K562 (cell line): ENCODE data around the gene CASTOR1. TPM values are rescaled to one million over a fixed set of nuclear protein-coding genes. Genes with fewer than 3 reads are reported as not detected.

Experiments used
- ATAC-seq: fragments of 200-7000 bp; cut with Tn5 transposase; 3 replicates; pipeline ENCODE4 v1.9.1; 2020; ENCODE audit warnings: moderate library complexity
- BruUV-seq: library from RNA; stranded (reverse); fragments of 400-500 nt; replicated peaks from 2 replicates; lab custom pipeline; 2021; lab: Mats Ljungman, UMichigan
- CTCF ChIA-PET: fragments of 300-600 bp; formaldehyde crosslinking; extraction: SDS; loops from one replicate; lab custom pipeline; 2021; ENCODE audit warnings: low intra/inter-chr PET ratio; lab: Yijun Ruan, JAX
- POLR2A ChIA-PET: fragments of 300-600, 350-650 bp; sonication (Branson Sonifier 250); formaldehyde crosslinking; extraction: SDS; loops from one replicate; lab custom pipeline; 2021; ENCODE audit warnings: antibody characterized with exemption, inconsistent platforms; lab: Yijun Ruan, JAX
- DNase-seq, 4 experiments: peaks; one replicate each; pipeline versions ENCODE4 v3.0.0 to v3.0.0-alpha.2; 2011 to 2018; ENCODE audit warnings: low spot score in 3 of 4, mixed read lengths in 3 of 4; ENCODE audit errors: extremely low read depth in 1 of 4
- FAIRE-seq: peaks from 2 replicates; lab custom pipeline; 2011; peaks lifted over from hg19 to GRCh38; lab: Jason Lieb, UNC
- H2AFZ ChIP-seq: 2 replicates; pipeline ENCODE4 v1.6.0; 2011; ENCODE audit warnings: low read depth, low read length, control low read depth, inconsistent platforms
- H3K27ac ChIP-seq: fragments of 200-600 bp; 3 replicates; pipeline ENCODE4 v1.8.0; 2011; ENCODE audit warnings: low read depth, mild to moderate bottlenecking, control low read depth, inconsistent platforms, low read length, moderate library complexity, mixed read lengths; ENCODE audit errors: extremely low read depth
- H3K27me3 ChIP-seq, 2 experiments: fragments of 300-600 bp in 1 of 2; 2 replicates in 1 of 2; 3 replicates in 1 of 2; pipeline versions ENCODE4 v1.6.0 to v1.8.0; 2011; ENCODE audit warnings: inconsistent platforms in 2 of 2, low read length in 2 of 2, mild to moderate bottlenecking in 1 of 2, mixed read lengths in 1 of 2, moderate library complexity in 1 of 2; ENCODE audit not compliant: control insufficient read depth in 2 of 2, insufficient read depth in 2 of 2
- H3K36me3 ChIP-seq: fragments of 300-600 bp; 3 replicates; pipeline ENCODE4 v1.8.0; 2011; ENCODE audit warnings: mild to moderate bottlenecking, low read length, inconsistent platforms; ENCODE audit not compliant: control insufficient read depth, insufficient read depth
- H3K4me1 ChIP-seq, 2 experiments: fragments of 200-600 bp in 1 of 2; replicated peaks in 1 of 2; 2 replicates in 1 of 2; 3 replicates in 1 of 2; pipeline versions ENCODE4 v1.5.1 to v1.8.0; 2011; ENCODE audit warnings: inconsistent platforms in 2 of 2, low read length in 2 of 2, mild to moderate bottlenecking in 1 of 2, mixed read lengths in 1 of 2, moderate library complexity in 1 of 2; ENCODE audit not compliant: control insufficient read depth in 2 of 2, insufficient read depth in 2 of 2
- H3K4me2 ChIP-seq: 2 replicates; pipeline ENCODE4 v1.6.1; 2011; ENCODE audit warnings: low read length, control low read depth, inconsistent platforms, mixed read lengths; ENCODE audit not compliant: insufficient read depth
- H3K4me3 ChIP-seq: fragments of 200-600 bp; sonication (generic), shearing (Covaris generic); 2 replicates; pipeline ENCODE4 v1.5.1; 2016; ENCODE audit warnings: control low read depth, inconsistent platforms
- H3K79me2 ChIP-seq: fragments of 200-600 bp; 3 replicates; pipeline ENCODE4 v1.8.0; 2011; ENCODE audit warnings: low read length, inconsistent platforms; ENCODE audit not compliant: control insufficient read depth, insufficient read depth
- H3K9ac ChIP-seq, 2 experiments: 2 replicates each; pipeline versions ENCODE4 v1.6.0 to v1.6.1; 2011; ENCODE audit warnings: low read depth in 2 of 2, low read length in 2 of 2, control low read depth in 1 of 2, inconsistent platforms in 1 of 2, mild to moderate bottlenecking in 1 of 2, mixed read lengths in 1 of 2; ENCODE audit not compliant: insufficient read depth in 1 of 2
- H3K9me1 ChIP-seq: one replicate; pipeline ENCODE4 v1.6.0; 2011; ENCODE audit warnings: inconsistent platforms, mild to moderate bottlenecking, low read length, moderate library complexity; ENCODE audit not compliant: control insufficient read depth, insufficient read depth
- H3K9me3 ChIP-seq: replicated peaks from 2 replicates; pipeline ENCODE4 v1.5.1; 2011; ENCODE audit warnings: low read depth, low read length, inconsistent platforms; ENCODE audit not compliant: control insufficient read depth, insufficient read depth
- H4K20me1 ChIP-seq: replicated peaks from 2 replicates; pipeline ENCODE4 v1.6.1; 2011; ENCODE audit warnings: low read length, inconsistent platforms, mixed read lengths; ENCODE audit not compliant: control insufficient read depth, insufficient read depth
- HNRNPH1 ChIP-seq: fragments of 200-400 bp; formaldehyde crosslinking; optimal IDR thresholded peaks from 2 replicates; pipeline ENCODE3; 2017; ENCODE audit warnings: low read depth, mild to moderate bottlenecking, low read length, moderate library complexity
- NFATC3 ChIP-seq: fragments of 450-650 bp; IDR thresholded peaks from 2 replicates; pipeline ENCODE4 v1.6.1; 2017; ENCODE audit warnings: mild to moderate bottlenecking
- TRIM25 ChIP-seq: fragments of 450-650 bp; IDR thresholded peaks from 2 replicates; pipeline ENCODE4 v1.7.0; 2016; ENCODE audit warnings: borderline replicate concordance
- WGBS: fragments of 100-300 bp; shearing (Covaris generic); methylation state at CpG from one replicate; pipeline ENCODE4 v1.1.6; 2016; ENCODE audit warnings: low coverage, mixed read lengths; ENCODE audit not compliant: insufficient coverage; ENCODE audit errors: missing lambda C conversion rate; 5-methylcytosine and 5-hydroxymethylcytosine counted together
- in situ Hi-C: fragments of 300-500 bp; cut with MboI; formaldehyde crosslinking; loops from 4 replicates; pipeline ENCODE4 v1.15.0; 2018; ENCODE audit warnings: inconsistent platforms, mixed read lengths
- intact Hi-C: fragments of 100-400 bp; cut with micrococcal nuclease; formaldehyde crosslinking; loops from 2 replicates; pipeline ENCODE4 v1.14.2; 2022
- polyA plus RNA-seq, 8 experiments: library from polyadenylated mRNA; depleted of rRNA in 4 of 8; stranded (reverse) in 5 of 8; unstranded in 3 of 8; fragments of >200 nt; fragmentation: Nextera tagmentation in 2 of 8; fragmentation: Illumina TruSeq in 1 of 8; extraction: Ambion mirVana in 2 of 8; extraction: Trizol in 1 of 8; gene quantifications; 2 replicates each; pipeline versions ENCODE4 v1.2.1 to v1.2.3, GENCODE V29; 2011 to 2014; ENCODE audit warnings: inconsistent platforms in 1 of 8, missing spikeins in 1 of 8
- total RNA-seq, 7 experiments: library from RNA; depleted of rRNA in 6 of 7; stranded (reverse); fragments of >200 nt in 6 of 7; fragmentation: Illumina TruSeq in 2 of 7; extraction: Trizol in 2 of 7; gene quantifications; 2 replicates each; pipeline versions ENCODE4 v1.2.1 to v1.2.3, GENCODE V29; 2011 to 2021; ENCODE audit warnings: low replicate concordance in 1 of 7
- TF ChIP-seq, protein P1 (sequence below): sonication (generic); formaldehyde crosslinking; IDR thresholded peaks from 2 replicates; pipeline ENCODE4 v1.8.1; 2023; ENCODE audit warnings: mild to moderate bottlenecking, missing genetic modification reagents, moderate library complexity

Gene CASTOR1
- total and polyA plus RNA-seq, 9 of the 15 experiments (the other 6 are each of a cell fraction or from before 2014, with no cell fraction given), result 0.35 to 2.6 (median 1.1) TPM

DNA sequence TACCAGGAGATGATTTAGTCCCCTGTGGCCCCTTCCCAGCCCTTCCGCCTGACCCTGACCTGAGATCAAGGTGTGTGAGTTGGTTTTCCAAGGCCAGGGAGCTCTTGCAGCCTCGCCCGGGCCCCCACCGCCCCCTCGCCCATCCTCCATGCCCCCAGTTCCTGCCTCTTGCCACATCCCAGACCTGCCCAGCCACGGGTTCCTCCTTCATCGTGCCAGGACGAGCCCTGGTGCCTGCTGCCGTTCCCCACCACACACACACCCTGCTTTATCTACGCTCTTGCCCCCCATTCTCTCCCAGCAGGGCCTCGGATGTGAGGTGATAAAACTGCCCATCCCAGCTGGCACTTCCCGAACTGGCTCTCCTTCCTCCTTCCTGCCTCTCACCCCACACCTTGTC lies 41.3 kb downstream of the CASTOR1 start:
- Histone ChIP-seq H3K4me2 (no peak overlapping the region), H3K4me1 (peaks cover 0 to 35% of the 10 kb centered on the region in 2 experiments; a peak in 2 of 5 replicates), H4K20me1 (no peaks in the 10 kb centered on the region), H3K9me1 (no peaks in the 10 kb centered on the region), H3K36me3 (no peaks in the 10 kb centered on the region), H2AFZ (no peak overlapping the region), H3K79me2 (no peaks in the 10 kb centered on the region), H3K27me3 (peaks cover 0 to 39% of the 10 kb centered on the region in 2 experiments; a peak in 2 of 5 replicates), H3K9ac (no peak overlapping the region), H3K4me3 (no peak overlapping the region), H3K27ac (no peak overlapping the region), H3K9me3 (no peaks in the 10 kb centered on the region)
- BruUV-seq, result no TSS peak
- WGBS, result 7% methylated on average over 4 of the region's 12 CpGs
- CTCF ChIA-PET, result no interaction called here
- in situ Hi-C loops, result no loop called here
- POLR2A ChIA-PET, result no interaction called here
- no peak for TF ChIP-seq HNRNPH1
- intact Hi-C loops, result no loop called here
- FAIRE-seq, result no peak
- no peak for ATAC-seq
- no peak for DNase-seq

DNA sequence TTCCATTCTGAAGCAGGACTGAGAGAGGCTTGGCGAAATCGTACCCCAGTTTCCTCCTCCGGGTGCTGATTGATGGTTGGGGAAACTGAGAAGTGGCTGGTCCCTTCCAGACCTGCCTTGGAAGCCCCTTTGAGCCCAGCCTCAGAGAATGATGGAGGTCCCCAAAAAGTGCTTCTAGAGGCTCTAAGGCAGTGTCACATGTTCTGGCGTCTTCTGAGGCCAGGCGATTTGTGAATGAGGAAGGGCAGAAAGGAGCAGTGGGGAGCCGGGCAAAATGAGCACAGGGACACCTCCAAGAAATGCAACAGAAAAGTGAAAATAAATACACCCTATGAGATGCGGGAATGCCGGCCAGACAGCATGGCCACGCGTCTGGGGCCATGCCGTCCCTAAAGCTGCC lies 41.7 kb downstream of the CASTOR1 start:
- Histone ChIP-seq H3K36me3 (no peaks in the 10 kb centered on the region), H3K4me2 (no peak overlapping the region), H3K9ac (no peak overlapping the region), H2AFZ (no peak overlapping the region), H3K4me1 (peaks cover 0 to 31% of the 10 kb centered on the region in 2 experiments; a peak in 2 of 5 replicates), H3K27me3 (peaks cover 0 to 39% of the 10 kb centered on the region in 2 experiments; a peak in 2 of 5 replicates), H3K4me3 (no peak overlapping the region), H4K20me1 (0 out of 2 replicates have a peak, but pooled peaks cover 3% of the 10 kb centered on the region), H3K9me1 (no peaks in the 10 kb centered on the region), H3K79me2 (no peaks in the 10 kb centered on the region), H3K27ac (no peak overlapping the region), H3K9me3 (no peaks in the 10 kb centered on the region)
- FAIRE-seq (no peak), DNase-seq (no peak), ATAC-seq (no peak)
- no TSS peak for BruUV-seq
- ChIA-PET POLR2A (no interaction called here), CTCF (no interaction called here)
- intact Hi-C loops, result no loop called here
- in situ Hi-C loops, result no loop called here
- WGBS, result 15% methylated on average over 8 of the region's 11 CpGs
- TF ChIP-seq, protein P1, sequence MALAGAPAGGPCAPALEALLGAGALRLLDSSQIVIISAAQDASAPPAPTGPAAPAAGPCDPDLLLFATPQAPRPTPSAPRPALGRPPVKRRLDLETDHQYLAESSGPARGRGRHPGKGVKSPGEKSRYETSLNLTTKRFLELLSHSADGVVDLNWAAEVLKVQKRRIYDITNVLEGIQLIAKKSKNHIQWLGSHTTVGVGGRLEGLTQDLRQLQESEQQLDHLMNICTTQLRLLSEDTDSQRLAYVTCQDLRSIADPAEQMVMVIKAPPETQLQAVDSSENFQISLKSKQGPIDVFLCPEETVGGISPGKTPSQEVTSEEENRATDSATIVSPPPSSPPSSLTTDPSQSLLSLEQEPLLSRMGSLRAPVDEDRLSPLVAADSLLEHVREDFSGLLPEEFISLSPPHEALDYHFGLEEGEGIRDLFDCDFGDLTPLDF (CRISPR knock-in tag), result no peak
- TF ChIP-seq TRIM25, result no peak
- TF ChIP-seq NFATC3, result no peak
